Psoas muscle (tissue), 8 donors: Measurements from ENCODE around the gene IFRD1. TPM values are rescaled to one million over a fixed set of nuclear protein-coding genes. Genes with fewer than 3 reads are reported as not detected.

Experiments used
- ATAC-seq, 4 donors: fragments of 200-7000 bp; cut with Tn5 transposase; one replicate each; pipeline ENCODE4 v1.9.1; 2020; ENCODE audit warnings: moderate library complexity in 3 of 4, mild to moderate bottlenecking in 2 of 4
- DNase-seq, 2 donors: peaks; one replicate each; pipeline ENCODE4 v3.0.0-alpha.2; 2020
- H3K27ac ChIP-seq: fragments of 200-600 bp; one replicate; pipeline ENCODE4 v1.8.0; 2022
- H3K27me3 ChIP-seq, 3 donors: fragments of 200-600 bp in 1 of 3; one replicate each; pipeline versions ENCODE4 v1.6.1 to v1.8.0; 2013 to 2022; ENCODE audit warnings: low read length in 2 of 3, mild to moderate bottlenecking in 2 of 3, moderate library complexity in 1 of 3; ENCODE audit not compliant: insufficient read depth in 3 of 3
- H3K36me3 ChIP-seq, 2 donors: fragments of 200-600 bp in 1 of 2; one replicate each; pipeline versions ENCODE4 v1.6.1 to v1.8.0; 2013 to 2022; ENCODE audit warnings: low read depth in 1 of 2, mild to moderate bottlenecking in 1 of 2, moderate library complexity in 1 of 2; ENCODE audit not compliant: insufficient read depth in 1 of 2
- H3K4me1 ChIP-seq: fragments of 200-600 bp; one replicate; pipeline ENCODE4 v1.8.0; 2022
- H3K4me3 ChIP-seq: fragments of 200-600 bp; one replicate; pipeline ENCODE4 v1.8.0; 2022; ENCODE audit warnings: mild to moderate bottlenecking
- H3K9me3 ChIP-seq: fragments of 200-600 bp; one replicate; pipeline ENCODE4 v1.8.0; 2022
- CTCF ChIP-seq: fragments of 200-600 bp; IDR thresholded peaks from one replicate; pipeline ENCODE4 v1.8.0; 2022; ENCODE audit warnings: antibody characterized with exemption
- WGBS, 3 donors: extraction: QIAGEN DNeasy Blood & Tissue Kit; methylation state at CpG; one replicate each; pipeline versions ENCODE4 v1.1.6 to v1.1.7; 2013; 5-methylcytosine and 5-hydroxymethylcytosine counted together
- intact Hi-C, 2 donors: fragments of 100-400 bp; cut with DNase I; formaldehyde crosslinking; loops; one replicate each; pipeline versions ENCODE4 v1.11.0 to v1.14.2; 2022
- polyA plus RNA-seq, 3 donors: library from polyadenylated mRNA; stranded (reverse); fragments of 200-250 nt; gene quantifications; one replicate each; pipeline ENCODE4 v1.2.3, GENCODE V29; 2013
- total RNA-seq, 4 donors: library from RNA; stranded (reverse); fragmentation: NEBNext Ultra II Directional in 2 of 4; extraction: Animal tissue kit (Norgen Biotek cat#: 25700) in 2 of 4; gene quantifications; one replicate each; pipeline versions ENCODE4 v1.2.1 to v1.2.4, GENCODE V29; 2021 to 2023
- donor health status: healthy with polysubstance abuse.
- donor health status: DM: no; HTN: no; CAD: no; lungs with moderate emphysema.
- donor health status: Bipolar disorder and iron deficiency.
- donor health status: healthy.
- donor health status: DM: yes; HTN: yes; CAD: no.
- donor health status: DM: no; HTN: no; CAD: no.
- donor health status: DM: no; HTN: no; CAD: no.
- donor health status: DM: yes; HTN: yes; CAD: no.

The IFRD1 gene
- total and polyA plus RNA-seq, 7 donors: 34.7 to 163 (median 60.3) TPM

DNA sequence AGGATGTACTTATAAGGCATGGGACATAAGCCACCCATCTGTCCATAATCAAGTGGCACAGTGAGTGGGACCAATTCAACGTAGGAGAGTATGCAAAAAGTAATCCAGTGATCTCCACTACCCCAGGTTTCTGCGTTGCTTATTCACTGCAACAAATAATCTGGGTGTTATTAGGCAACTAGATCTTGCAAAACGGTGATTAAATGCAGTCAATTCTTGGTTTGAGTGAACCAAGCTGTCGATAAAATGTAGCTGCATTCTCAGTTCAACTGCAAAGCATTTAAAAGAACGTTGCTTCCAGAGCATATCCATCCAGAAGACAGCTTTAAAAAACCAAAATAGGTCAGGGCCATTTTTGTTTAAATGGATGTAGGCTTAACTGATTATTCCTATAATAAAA is 35.5 kb downstream of the IFRD1 start:
- Histone ChIP-seq H3K9me3 (no peaks in the 10 kb centered on the region), H3K27me3 (no peaks in the 10 kb centered on the region), H3K36me3 (peaks cover 0 to 23% of the 10 kb centered on the region in 2 donors), H3K4me1 (peaks cover 47% of the 10 kb centered on the region), H3K4me3 (no peak overlapping the region), H3K27ac (peak overlapping the region; percentile 92)
- ATAC-seq (no peak), DNase-seq (no peak)
- WGBS, 3 donors: 74 to 85% (median 82%) methylated on average over 5 of the region's 5 CpGs
- TF ChIP-seq CTCF: no peak
- intact Hi-C loops: loop anchor here in 1 of 2 donors (10.0 kb wide), 1 partner anchor 281 kb away; the partner anchor contains the start of genes DOCK4 and ZNF277

DNA sequence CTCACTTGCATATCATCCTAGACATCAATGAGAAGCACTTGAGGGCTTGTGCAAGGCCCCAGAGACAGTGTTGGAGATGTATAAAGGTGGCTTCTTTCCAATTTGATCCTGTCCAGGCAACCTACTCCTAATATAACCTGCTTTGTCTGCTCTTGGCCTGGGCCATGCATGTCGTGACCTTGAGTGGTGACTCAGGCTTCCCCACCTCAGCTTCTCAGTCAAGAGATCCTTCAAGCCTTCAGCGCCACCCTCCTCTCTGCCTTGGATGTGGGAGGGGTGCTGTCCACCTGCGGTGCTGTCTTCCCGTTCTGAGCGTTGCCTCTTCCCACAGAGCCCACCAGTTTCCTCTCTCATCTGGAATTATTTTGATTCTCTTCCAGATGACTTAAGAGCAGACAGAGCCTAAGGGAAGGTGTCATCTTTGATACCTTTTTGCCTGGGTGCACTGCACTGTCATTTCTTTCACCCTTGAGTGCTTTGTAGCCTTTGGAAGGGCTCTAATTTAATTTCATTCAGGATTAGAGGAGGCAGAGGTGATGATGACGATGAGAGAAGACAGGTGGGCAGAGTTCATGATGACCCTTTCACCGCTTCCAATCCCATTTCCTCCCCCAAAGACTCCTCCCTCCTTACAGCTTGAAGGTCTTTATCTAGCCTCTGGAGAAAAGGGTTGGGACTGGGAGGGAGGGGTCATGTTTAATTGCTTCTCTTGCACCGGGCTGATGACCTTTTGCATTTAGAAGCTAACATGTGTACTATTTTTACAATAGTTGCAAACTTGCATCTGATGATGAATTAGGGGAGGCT is 37.4 kb downstream of the IFRD1 start:
- no peaks in the 10 kb centered on the region for H3K27me3 ChIP-seq

GRCh38 chr7:112488264-112488552 is 37.9 kb downstream of the IFRD1 start:
- 73 to 96% (median 76%) methylated on average over 4 of the region's 4 CpGs for WGBS, 3 donors
- no peak for DNase-seq
- no peak overlapping the region for H3K4me3 ChIP-seq
- no peak overlapping the region for H3K27ac ChIP-seq
- peaks cover 0 to 29% of the 10 kb centered on the region in 2 donors for H3K36me3 ChIP-seq
- no peak for TF ChIP-seq CTCF
- H3K27me3 ChIP-seq: no peaks in the 10 kb centered on the region
- intact Hi-C loops: loop anchor here in 1 of 2 donors (10.0 kb wide), 1 partner anchor 283 kb away; the partner anchor contains the start of genes DOCK4 and ZNF277
- peaks cover 32% of the 10 kb centered on the region for H3K4me1 ChIP-seq
- H3K9me3 ChIP-seq: no peaks in the 10 kb centered on the region
- ATAC-seq: no peak

More for the DNA sequence above, 37.4 kb downstream of the IFRD1 start:
- Histone ChIP-seq H3K27ac (peak overlapping the region; percentile 26), H3K4me1 (peaks cover 38% of the 10 kb centered on the region), H3K36me3 (peaks cover 0 to 29% of the 10 kb centered on the region in 2 donors), H3K9me3 (no peaks in the 10 kb centered on the region), H3K4me3 (no peak overlapping the region)
- 74 to 84% (median 76%) methylated on average over 8 of the region's 8 CpGs for WGBS, 3 donors
- DNase-seq (no peak), ATAC-seq (peak in 2 of 4 donors; percentile 28 to 32)
- no peak for TF ChIP-seq CTCF
- intact Hi-C loops: loop anchor here in 1 of 2 donors (10.0 kb wide), 1 partner anchor 283 kb away; the partner anchor contains the start of genes DOCK4 and ZNF277

DNA sequence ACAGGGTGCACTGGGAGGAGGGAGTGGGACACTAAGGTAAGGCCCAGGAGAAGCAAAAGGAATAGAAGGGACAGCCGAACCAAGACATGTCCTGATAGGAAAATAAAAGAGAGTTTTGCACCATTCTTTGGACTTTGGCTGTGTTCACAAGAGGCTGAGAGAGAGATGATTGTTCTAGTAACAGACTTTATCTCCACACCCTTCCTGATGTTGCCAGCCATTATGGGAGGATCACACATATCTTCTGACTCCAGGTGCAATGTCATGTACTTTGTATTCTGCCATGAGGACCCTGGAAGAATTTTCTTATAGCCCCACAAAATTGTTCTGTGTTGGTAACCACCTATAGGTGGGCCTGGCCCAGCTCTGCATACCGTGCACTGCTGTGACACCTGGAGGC is 41.9 kb downstream of the IFRD1 start:
- no peak overlapping the region for H3K4me3 ChIP-seq
- ATAC-seq: no peak
- no peak overlapping the region for H3K27ac ChIP-seq
- no peak for DNase-seq
- WGBS, 3 donors: 82 to 90% (median 85%) methylated on average over 2 of the region's 2 CpGs
- TF ChIP-seq CTCF: no peak
- H3K9me3 ChIP-seq: no peaks in the 10 kb centered on the region
- no peaks in the 10 kb centered on the region for H3K27me3 ChIP-seq
- peaks cover 16% of the 10 kb centered on the region for H3K4me1 ChIP-seq
- peaks cover 0 to 29% of the 10 kb centered on the region in 2 donors for H3K36me3 ChIP-seq
- intact Hi-C loops: loop anchor here in 1 of 2 donors (10.0 kb wide), 2 partner anchors 537 to 737 kb away; no protein-coding TSS in a partner anchor
